MM.1S (cell line): Measurements from ENCODE around the gene SNRNP40.

Source experiments
- DNase-seq: peaks from one replicate; pipeline ENCODE4 v3.0.0-alpha.2; 2015
- H2AFZ ChIP-seq: fragments of 300-600 bp; sonication (generic); 2 replicates; pipeline ENCODE4 v1.6.0; 2016; ENCODE audit warnings: antibody characterized with exemption, low read length
- H3F3A ChIP-seq: fragments of 300-600 bp; sonication (generic); 2 replicates; pipeline ENCODE4 v1.6.1; 2016; ENCODE audit warnings: mild to moderate bottlenecking, antibody characterized with exemption, low read length, moderate library complexity, mixed read lengths; ENCODE audit not compliant: insufficient read depth
- H3K27ac ChIP-seq: fragments of 300-600 bp; sonication (generic); 2 replicates; pipeline ENCODE4 v1.5.1; 2016; ENCODE audit warnings: mild to moderate bottlenecking, low read length
- H3K27me3 ChIP-seq: fragments of 300-600 bp; sonication (generic); replicated peaks from 2 replicates; pipeline ENCODE4 v1.6.0; 2016; ENCODE audit warnings: low read length; ENCODE audit not compliant: insufficient read depth
- H3K36me3 ChIP-seq: fragments of 300-600 bp; sonication (generic); replicated peaks from 2 replicates; pipeline ENCODE4 v1.6.1; 2016; ENCODE audit warnings: mild to moderate bottlenecking, low read length, mixed read lengths; ENCODE audit not compliant: insufficient read depth
- H3K4me1 ChIP-seq: fragments of 300-600 bp; sonication (generic); 2 replicates; pipeline ENCODE4 v1.6.1; 2016; ENCODE audit warnings: low read length, mixed read lengths
- H3K4me2 ChIP-seq: fragments of 300-600 bp; sonication (generic); 2 replicates; pipeline ENCODE4 v1.6.0; 2016; ENCODE audit warnings: low read depth, low read length
- H3K4me3 ChIP-seq: fragments of 300-600 bp; sonication (generic); 2 replicates; pipeline ENCODE4 v1.5.1; 2016; ENCODE audit warnings: low read length, mixed read lengths
- H3K79me2 ChIP-seq: fragments of 300-600 bp; sonication (generic); 2 replicates; pipeline ENCODE4 v1.6.1; 2016; ENCODE audit warnings: mixed run types, low read length, mixed read lengths
- H3K9ac ChIP-seq: fragments of 300-600 bp; sonication (generic); 2 replicates; pipeline ENCODE4 v1.6.1; 2016; ENCODE audit warnings: low read length, mixed read lengths
- H3K9me2 ChIP-seq: fragments of 300-600 bp; sonication (generic); replicated peaks from 2 replicates; pipeline ENCODE4 v1.6.1; 2016; ENCODE audit warnings: mild to moderate bottlenecking, low read length, mixed read lengths; ENCODE audit not compliant: insufficient read depth
- H3K9me3 ChIP-seq: fragments of 300-600 bp; sonication (generic); replicated peaks from 2 replicates; pipeline ENCODE4 v1.6.1; 2016; ENCODE audit warnings: mild to moderate bottlenecking, low read length, mixed read lengths; ENCODE audit not compliant: insufficient read depth
- H4K20me1 ChIP-seq: fragments of 300-600 bp; sonication (generic); 2 replicates; pipeline ENCODE4 v1.6.1; 2016; ENCODE audit warnings: mild to moderate bottlenecking, low read length, moderate library complexity, mixed read lengths; ENCODE audit not compliant: insufficient read depth
- EZH2 ChIP-seq: fragments of 300-600 bp; sonication (generic); optimal IDR thresholded peaks from 2 replicates; pipeline ENCODE3; 2017; ENCODE audit warnings: low read depth, mild to moderate bottlenecking, antibody characterized with exemption, low read length, mixed read lengths
- EZH2phosphoT487 ChIP-seq: fragments of 300-600 bp; sonication (generic); IDR thresholded peaks from 2 replicates; pipeline ENCODE4 v1.6.1; 2018; ENCODE audit warnings: antibody characterized with exemption, low read length
- TF ChIP-seq, protein P1 (sequence below): fragments of 300-600 bp; sonication (generic); IDR thresholded peaks from 2 replicates; pipeline ENCODE4 v1.5.1; 2016; ENCODE audit warnings: antibody characterized with exemption, low read length, mixed read lengths

The SNRNP40 gene

GRCh38 chr1:31326461-31326860 is 29.9 kb upstream of the SNRNP40 start:
- Histone ChIP-seq H3K9me2 (no peaks in the 10 kb centered on the region), H4K20me1 (no peaks in the 10 kb centered on the region), H3K4me3 (no peak overlapping the region), H3K4me2 (no peak overlapping the region), H3K9me3 (no peaks in the 10 kb centered on the region), H3K4me1 (no peaks in the 10 kb centered on the region), H3F3A (no peaks in the 10 kb centered on the region), H3K79me2 (no peaks in the 10 kb centered on the region), H3K9ac (no peak overlapping the region), H2AFZ (no peak overlapping the region), H3K27ac (no peak overlapping the region), H3K36me3 (no peaks in the 10 kb centered on the region), H3K27me3 (no peaks in the 10 kb centered on the region)
- no peak for TF ChIP-seq EZH2phosphoT487
- TF ChIP-seq, protein P1, sequence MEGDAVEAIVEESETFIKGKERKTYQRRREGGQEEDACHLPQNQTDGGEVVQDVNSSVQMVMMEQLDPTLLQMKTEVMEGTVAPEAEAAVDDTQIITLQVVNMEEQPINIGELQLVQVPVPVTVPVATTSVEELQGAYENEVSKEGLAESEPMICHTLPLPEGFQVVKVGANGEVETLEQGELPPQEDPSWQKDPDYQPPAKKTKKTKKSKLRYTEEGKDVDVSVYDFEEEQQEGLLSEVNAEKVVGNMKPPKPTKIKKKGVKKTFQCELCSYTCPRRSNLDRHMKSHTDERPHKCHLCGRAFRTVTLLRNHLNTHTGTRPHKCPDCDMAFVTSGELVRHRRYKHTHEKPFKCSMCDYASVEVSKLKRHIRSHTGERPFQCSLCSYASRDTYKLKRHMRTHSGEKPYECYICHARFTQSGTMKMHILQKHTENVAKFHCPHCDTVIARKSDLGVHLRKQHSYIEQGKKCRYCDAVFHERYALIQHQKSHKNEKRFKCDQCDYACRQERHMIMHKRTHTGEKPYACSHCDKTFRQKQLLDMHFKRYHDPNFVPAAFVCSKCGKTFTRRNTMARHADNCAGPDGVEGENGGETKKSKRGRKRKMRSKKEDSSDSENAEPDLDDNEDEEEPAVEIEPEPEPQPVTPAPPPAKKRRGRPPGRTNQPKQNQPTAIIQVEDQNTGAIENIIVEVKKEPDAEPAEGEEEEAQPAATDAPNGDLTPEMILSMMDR: no peak
- no peak for TF ChIP-seq EZH2
- no peak for DNase-seq

DNA sequence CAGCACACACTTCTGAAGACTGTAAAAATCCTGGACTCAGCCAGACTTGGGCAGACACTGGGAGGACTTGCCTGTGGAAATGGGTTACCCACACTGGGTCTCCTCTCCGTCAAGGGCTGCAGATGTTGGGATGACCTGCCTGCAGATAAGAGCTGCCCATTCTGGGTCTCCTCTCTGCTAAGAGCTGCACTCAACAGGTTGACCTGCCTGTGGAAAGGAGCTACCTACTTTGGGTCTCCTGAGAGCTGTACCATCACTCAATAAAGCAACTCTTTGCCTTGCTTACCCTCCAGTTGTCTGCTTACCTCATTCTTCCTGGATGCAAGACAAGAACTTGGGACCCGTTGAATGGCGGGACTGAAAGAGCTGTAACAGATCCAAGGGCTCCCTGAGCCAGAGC is 28.4 kb upstream of the SNRNP40 start:
- H3K79me2 ChIP-seq: no peaks in the 10 kb centered on the region
- H3K27ac ChIP-seq: no peak overlapping the region
- H3K9me3 ChIP-seq: no peaks in the 10 kb centered on the region
- no peaks in the 10 kb centered on the region for H4K20me1 ChIP-seq
- H2AFZ ChIP-seq: no peak overlapping the region
- H3F3A ChIP-seq: no peaks in the 10 kb centered on the region
- no peak overlapping the region for H3K9ac ChIP-seq
- TF ChIP-seq EZH2 (no peak), EZH2phosphoT487 (no peak)
- TF ChIP-seq, protein P1: no peak
- H3K4me2 ChIP-seq: no peak overlapping the region
- H3K36me3 ChIP-seq: no peaks in the 10 kb centered on the region
- no peaks in the 10 kb centered on the region for H3K27me3 ChIP-seq
- H3K4me3 ChIP-seq: no peak overlapping the region
- no peaks in the 10 kb centered on the region for H3K9me2 ChIP-seq
- no peaks in the 10 kb centered on the region for H3K4me1 ChIP-seq
- no peak for DNase-seq

GRCh38 chr1:31324093-31324492 is 27.5 kb upstream of the SNRNP40 start:
- Histone ChIP-seq H3K9ac (no peak overlapping the region), H3K9me3 (no peaks in the 10 kb centered on the region), H2AFZ (no peak overlapping the region), H3K4me3 (no peak overlapping the region), H3K79me2 (no peaks in the 10 kb centered on the region), H3K27me3 (no peaks in the 10 kb centered on the region), H3K36me3 (no peaks in the 10 kb centered on the region; the same call in 1 of the 2 replicates), H4K20me1 (no peaks in the 10 kb centered on the region), H3K9me2 (no peaks in the 10 kb centered on the region), H3K4me1 (no peaks in the 10 kb centered on the region), H3F3A (no peaks in the 10 kb centered on the region), H3K27ac (no peak overlapping the region), H3K4me2 (no peak overlapping the region)
- DNase-seq: no peak
- TF ChIP-seq, protein P1: no peak
- TF ChIP-seq EZH2phosphoT487 (no peak), EZH2 (no peak)
